Tibial nerve (tissue), 4 donors: Measurements from ENCODE around the gene NFIA. TPM values are rescaled to one million over a fixed set of nuclear protein-coding genes. Genes with fewer than 3 reads are reported as not detected.

ENCODE experiments used
- DNase-seq, 2 donors: peaks; one replicate each; pipeline ENCODE4 v3.0.0-alpha.2; 2019; ENCODE audit warnings: low spot score in 2 of 2
- H3K27ac ChIP-seq, 4 donors: fragments of 200-600 bp; sonication (generic) in 3 of 4; one replicate each; pipeline ENCODE4 v1.5.1; 2017 to 2019; ENCODE audit warnings: mild to moderate bottlenecking in 1 of 4
- H3K27me3 ChIP-seq, 2 donors: fragments of 200-600 bp; sonication (generic) in 1 of 2; one replicate each; pipeline versions ENCODE4 v1.5.1 to v1.6.0; 2017 to 2019
- H3K36me3 ChIP-seq, 3 donors: fragments of 200-600 bp; sonication (generic); one replicate each; pipeline ENCODE4 v1.5.1; 2018 to 2019
- H3K4me1 ChIP-seq, 4 donors: fragments of 200-600 bp; sonication (generic) in 3 of 4; one replicate each; pipeline ENCODE4 v1.5.1; 2017 to 2019
- H3K4me3 ChIP-seq, 4 donors: fragments of 200-600 bp; sonication (generic) in 3 of 4; one replicate each; pipeline ENCODE4 v1.5.1; 2017 to 2019; ENCODE audit warnings: mild to moderate bottlenecking in 1 of 4, moderate library complexity in 1 of 4
- H3K9me3 ChIP-seq, 4 donors: fragments of 200-600 bp; sonication (generic) in 3 of 4; one replicate each; pipeline ENCODE4 v1.5.1; 2017 to 2019
- EP300 ChIP-seq, 2 donors: sonication (generic); formaldehyde crosslinking; IDR thresholded peaks; one replicate each; pipeline ENCODE4 v1.6.1; 2017; ENCODE audit warnings: antibody characterized with exemption in 2 of 2, mild to moderate bottlenecking in 1 of 2
- POLR2A ChIP-seq, 2 donors: fragments of 450-650 bp; IDR thresholded peaks; one replicate each; pipeline ENCODE4 v1.6.1; 2017; ENCODE audit warnings: antibody characterized with exemption in 2 of 2, mild to moderate bottlenecking in 2 of 2, moderate library complexity in 2 of 2
- WGBS, 2 donors: methylation state at CpG; one replicate each; pipeline ENCODE4 v1.1.5; 2018; 5-methylcytosine and 5-hydroxymethylcytosine counted together
- total RNA-seq, 4 donors: library from RNA; depleted of rRNA; stranded (reverse); fragments of >200 nt; gene quantifications; one replicate each; pipeline ENCODE4 v1.1.0, GENCODE V29; 2016
- TF ChIP-seq, protein P1 (sequence below), 5 experiments: fragments of 200-600 bp in 3 of 5; fragments of 450-650 bp in 2 of 5; sonication (generic) in 3 of 5; IDR thresholded peaks; one replicate each; pipeline ENCODE4 v1.5.1; 2016 to 2019; ENCODE audit warnings: antibody characterized with exemption in 5 of 5, mild to moderate bottlenecking in 3 of 5, moderate library complexity in 2 of 5

NFIA gene
- total RNA-seq, 4 donors from 2014 or later: 71.2 to 81.4 (median 75.7) TPM

DNA sequence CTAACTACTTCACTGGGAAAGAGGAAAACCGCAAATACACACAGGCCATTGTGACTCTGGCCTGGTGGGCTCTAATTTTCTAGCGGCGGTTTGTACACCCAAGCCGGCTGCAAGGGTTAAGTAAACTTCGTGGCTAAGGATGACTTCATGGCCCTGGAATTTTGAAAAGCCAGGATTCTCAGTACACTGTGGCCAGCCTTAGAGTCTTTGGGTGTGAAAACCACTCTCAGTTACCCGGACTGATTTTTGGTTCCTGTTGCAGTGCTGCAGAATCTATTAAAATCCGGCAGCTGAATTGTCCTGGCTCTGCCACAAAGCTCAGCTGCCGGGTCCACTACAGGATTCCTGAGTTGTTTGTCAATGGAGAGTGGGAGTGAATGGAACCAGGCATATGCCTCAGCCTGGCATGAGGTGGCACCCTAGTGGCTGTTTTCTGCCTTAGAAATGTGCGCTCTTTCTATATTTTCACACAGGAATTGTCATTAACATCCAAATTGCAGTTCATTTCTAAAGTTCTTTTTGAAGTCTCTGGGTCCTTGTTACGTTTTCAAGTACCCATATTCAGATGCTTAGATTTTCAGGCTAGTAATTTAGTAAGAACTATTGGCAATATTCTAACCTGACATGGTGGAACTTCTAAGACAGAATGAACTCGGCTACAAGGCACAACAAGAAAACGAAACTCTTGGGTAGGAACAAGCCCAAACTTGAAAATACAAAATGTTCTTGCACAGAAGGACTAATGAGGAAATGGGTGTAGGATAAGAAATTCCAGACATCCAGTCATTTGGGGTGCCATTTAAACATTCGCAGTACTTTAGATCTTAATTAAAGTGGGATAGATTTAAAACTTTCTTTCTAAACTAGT, 255.9 kb downstream of the NFIA start:
- Histone ChIP-seq H3K27me3 (no peaks in the 10 kb centered on the region), H3K9me3 (no peaks in the 10 kb centered on the region), H3K4me3 (peak overlapping the region in 3 of 4 donors; percentile 16 to 33 (median 17)), H3K27ac (peak overlapping the region; percentile 36 to 84 (median 64)), H3K36me3 (no peaks in the 10 kb centered on the region), H3K4me1 (peaks cover 0 to 48% (median 20%) of the 10 kb centered on the region in 4 donors)
- WGBS, 2 donors: 11 to 17% methylated on average over 13 of the region's 13 CpGs
- TF ChIP-seq EP300 (IDR thresholded peaks at IDR 0.05) (peak; percentile 20 to 86), POLR2A (IDR thresholded peaks at IDR 0.05) (no peak)
- TF ChIP-seq, protein P1, sequence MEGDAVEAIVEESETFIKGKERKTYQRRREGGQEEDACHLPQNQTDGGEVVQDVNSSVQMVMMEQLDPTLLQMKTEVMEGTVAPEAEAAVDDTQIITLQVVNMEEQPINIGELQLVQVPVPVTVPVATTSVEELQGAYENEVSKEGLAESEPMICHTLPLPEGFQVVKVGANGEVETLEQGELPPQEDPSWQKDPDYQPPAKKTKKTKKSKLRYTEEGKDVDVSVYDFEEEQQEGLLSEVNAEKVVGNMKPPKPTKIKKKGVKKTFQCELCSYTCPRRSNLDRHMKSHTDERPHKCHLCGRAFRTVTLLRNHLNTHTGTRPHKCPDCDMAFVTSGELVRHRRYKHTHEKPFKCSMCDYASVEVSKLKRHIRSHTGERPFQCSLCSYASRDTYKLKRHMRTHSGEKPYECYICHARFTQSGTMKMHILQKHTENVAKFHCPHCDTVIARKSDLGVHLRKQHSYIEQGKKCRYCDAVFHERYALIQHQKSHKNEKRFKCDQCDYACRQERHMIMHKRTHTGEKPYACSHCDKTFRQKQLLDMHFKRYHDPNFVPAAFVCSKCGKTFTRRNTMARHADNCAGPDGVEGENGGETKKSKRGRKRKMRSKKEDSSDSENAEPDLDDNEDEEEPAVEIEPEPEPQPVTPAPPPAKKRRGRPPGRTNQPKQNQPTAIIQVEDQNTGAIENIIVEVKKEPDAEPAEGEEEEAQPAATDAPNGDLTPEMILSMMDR (IDR thresholded peaks at IDR 0.05): peak; percentile 52 to 85 (median 76)
- DNase-seq: peak; percentile 38 to 47

DNA sequence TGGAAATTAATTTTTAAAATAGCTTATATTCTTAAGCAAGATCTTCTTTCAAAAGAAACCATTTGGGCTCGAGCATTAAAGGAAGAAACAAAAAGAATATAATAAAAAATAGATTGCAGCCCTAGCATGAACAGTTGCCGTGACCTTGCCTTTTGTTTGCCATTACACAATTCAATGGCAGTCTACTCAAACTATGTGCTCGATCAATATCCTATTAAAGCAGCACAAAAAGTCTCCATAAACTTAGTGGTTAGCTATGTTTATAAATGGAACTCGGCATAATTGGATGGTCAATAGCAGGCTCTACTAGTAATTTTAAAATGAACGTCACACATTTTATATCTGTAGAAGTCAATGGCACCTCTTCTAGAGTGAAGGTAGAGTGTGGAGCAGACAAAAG, 256.5 kb downstream of the NFIA start:
- 59 to 70% methylated on average over 5 of the region's 5 CpGs for WGBS, 2 donors
- H3K4me1 ChIP-seq: peaks cover 0 to 55% (median 23%) of the 10 kb centered on the region in 4 donors
- H3K27me3 ChIP-seq: no peaks in the 10 kb centered on the region
- peak overlapping the region; percentile 36 to 84 (median 64) for H3K27ac ChIP-seq
- no peak for TF ChIP-seq EP300 (IDR thresholded peaks at IDR 0.05)
- TF ChIP-seq POLR2A (IDR thresholded peaks at IDR 0.05): no peak
- TF ChIP-seq, protein P1 (IDR thresholded peaks at IDR 0.05): no peak
- H3K9me3 ChIP-seq: no peaks in the 10 kb centered on the region
- H3K36me3 ChIP-seq: no peaks in the 10 kb centered on the region
- DNase-seq: no peak
- peak overlapping the region in 2 of 4 donors; percentile 16 to 33 for H3K4me3 ChIP-seq

DNA sequence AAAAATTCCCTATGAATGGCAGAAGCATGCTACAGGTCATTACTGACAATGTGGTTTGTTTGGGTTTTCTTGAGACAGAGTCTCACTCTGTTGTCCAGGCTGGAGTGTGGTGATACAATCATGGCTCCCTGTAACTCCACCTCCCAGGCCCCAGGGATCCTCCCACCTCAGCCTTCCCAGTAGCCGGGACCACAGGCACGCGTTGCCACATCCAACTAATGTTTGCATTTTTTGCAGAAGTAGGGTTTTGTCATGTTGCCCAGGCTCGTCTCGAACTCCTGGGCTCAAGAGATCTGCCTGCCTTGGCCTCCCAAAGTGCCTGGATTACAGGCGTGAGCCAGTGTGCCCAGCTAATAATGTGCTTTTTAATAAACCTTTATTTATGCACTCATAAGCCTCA, 259.1 kb downstream of the NFIA start:
- DNase-seq: no peak
- WGBS, 2 donors: 85 to 88% methylated on average over 6 of the region's 6 CpGs
- Histone ChIP-seq H3K27me3 (no peaks in the 10 kb centered on the region), H3K9me3 (no peaks in the 10 kb centered on the region), H3K27ac (no peak overlapping the region), H3K4me3 (no peak overlapping the region), H3K36me3 (no peaks in the 10 kb centered on the region), H3K4me1 (peaks cover 0 to 65% (median 30%) of the 10 kb centered on the region in 4 donors)
- TF ChIP-seq EP300 (IDR thresholded peaks at IDR 0.05): no peak

DNA sequence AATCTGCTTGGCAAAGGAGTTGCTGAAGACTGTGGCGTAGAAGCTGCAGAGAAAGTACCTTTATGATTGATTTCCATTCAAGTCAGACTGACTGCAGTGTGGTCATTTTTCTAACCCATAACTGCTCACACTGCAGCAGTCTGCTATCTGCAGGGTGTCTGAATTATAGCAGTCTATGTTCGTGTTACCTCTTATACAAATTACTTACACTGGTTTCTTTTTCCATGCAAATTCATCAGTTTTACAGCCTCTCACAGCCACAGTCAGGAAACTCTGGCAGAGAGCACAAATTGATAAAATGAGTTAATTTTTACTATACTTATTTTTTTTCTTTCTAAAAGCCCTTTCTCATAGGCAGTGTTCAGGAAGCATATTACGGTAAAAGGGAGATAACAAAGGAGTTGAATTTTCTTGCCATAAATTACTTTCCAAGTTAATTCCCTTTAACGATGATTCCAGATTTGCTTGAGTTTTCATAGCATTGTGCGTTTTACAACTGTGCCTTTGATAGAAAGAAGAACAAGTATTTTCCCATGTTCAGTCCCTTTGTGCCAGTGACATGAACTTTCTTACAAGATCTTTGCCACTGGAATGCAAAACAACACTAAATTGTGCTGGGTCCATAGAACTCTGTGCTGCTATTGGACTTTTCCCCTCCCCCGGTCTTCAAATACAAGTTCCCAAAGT, 261.5 kb downstream of the NFIA start:
- no peaks in the 10 kb centered on the region for H3K27me3 ChIP-seq
- H3K4me1 ChIP-seq: peaks cover 0 to 42% (median 16%) of the 10 kb centered on the region in 4 donors
- H3K27ac ChIP-seq: peak overlapping the region in 3 of 4 donors; percentile 41 to 74 (median 60)
- H3K4me3 ChIP-seq: peak overlapping the region in 1 of 4 donors; percentile 19
- no peak for DNase-seq
- H3K9me3 ChIP-seq: no peaks in the 10 kb centered on the region
- H3K36me3 ChIP-seq: peaks cover 0 to 8% (median 0%) of the 10 kb centered on the region in 3 donors
- WGBS, 2 donors: 43 to 44% methylated on average over 6 of the region's 6 CpGs
- TF ChIP-seq, protein P1 (IDR thresholded peaks at IDR 0.05): no peak
- no peak for TF ChIP-seq POLR2A (IDR thresholded peaks at IDR 0.05)
- peak in 1 of 2 donors; percentile 44 for TF ChIP-seq EP300 (IDR thresholded peaks at IDR 0.05)

DNA sequence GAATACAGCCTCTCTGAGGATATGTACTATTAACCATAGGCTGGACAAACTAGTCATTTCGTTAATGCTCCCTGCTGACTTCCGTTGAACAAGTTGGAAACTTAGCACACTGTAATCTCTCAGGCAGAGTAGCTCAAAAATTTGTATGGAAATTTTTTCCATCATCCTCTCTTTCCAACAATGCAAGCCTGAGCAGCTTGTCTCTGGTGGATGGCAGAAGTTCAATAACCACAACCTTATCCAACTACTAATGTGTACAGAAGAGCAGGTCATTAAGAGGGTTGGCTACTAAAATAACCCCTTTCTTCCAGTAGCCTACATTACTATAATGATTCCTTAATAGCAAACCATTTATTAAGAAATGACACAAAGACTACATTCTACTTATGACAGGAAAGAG, 262.3 kb downstream of the NFIA start:
- TF ChIP-seq EP300 (IDR thresholded peaks at IDR 0.05) (no peak), POLR2A (IDR thresholded peaks at IDR 0.05) (no peak)
- TF ChIP-seq, protein P1 (IDR thresholded peaks at IDR 0.05): no peak
- DNase-seq: no peak
- H3K27me3 ChIP-seq: no peaks in the 10 kb centered on the region
- H3K4me1 ChIP-seq: peaks cover 0 to 35% (median 14%) of the 10 kb centered on the region in 4 donors
- H3K27ac ChIP-seq: peak overlapping the region in 3 of 4 donors; percentile 41 to 74 (median 60)
- peaks cover 0 to 8% (median 0%) of the 10 kb centered on the region in 3 donors for H3K36me3 ChIP-seq
- 33 to 42% methylated on average over 2 of the region's 2 CpGs for WGBS, 2 donors
- H3K9me3 ChIP-seq: no peaks in the 10 kb centered on the region
- H3K4me3 ChIP-seq: no peak overlapping the region
